Loucy (cell line): Measurements from ENCODE around the gene SMIM38.

Source experiments
- H2AFZ ChIP-seq: fragments of 200-600 bp; sonication (generic); 2 replicates; pipeline ENCODE4 v1.6.0; 2016; ENCODE audit warnings: antibody characterized with exemption, mild to moderate bottlenecking, low read length, moderate library complexity
- H3F3A ChIP-seq: fragments of 200-600 bp; 2 replicates; pipeline ENCODE4 v1.6.0; 2016; ENCODE audit warnings: antibody characterized with exemption, low read depth, mild to moderate bottlenecking
- H3K27me3 ChIP-seq: fragments of 200-600 bp; sonication (generic); 2 replicates; pipeline ENCODE4 v1.6.1; 2014; ENCODE audit warnings: low read length, mild to moderate bottlenecking; ENCODE audit not compliant: insufficient read depth, poor library complexity, severe bottlenecking
- H3K36me3 ChIP-seq: fragments of 200-600 bp; sonication (generic); 2 replicates; pipeline ENCODE4 v1.6.1; 2016; ENCODE audit warnings: low read length; ENCODE audit not compliant: insufficient read depth
- H3K4me1 ChIP-seq: fragments of 200-600 bp; sonication (generic); 2 replicates; pipeline ENCODE4 v1.5.1; 2014; ENCODE audit warnings: low read length, mild to moderate bottlenecking; ENCODE audit not compliant: insufficient read depth, poor library complexity, severe bottlenecking
- H3K4me2 ChIP-seq: fragments of 200-600 bp; sonication (generic); 2 replicates; pipeline ENCODE4 v1.6.0; 2014; ENCODE audit warnings: antibody characterized with exemption, low read length, low read depth, mild to moderate bottlenecking; ENCODE audit not compliant: poor library complexity, severe bottlenecking
- H3K4me3 ChIP-seq: fragments of 200-600 bp; sonication (generic); 2 replicates; pipeline ENCODE4 v1.5.1; 2014; ENCODE audit warnings: low read length, mild to moderate bottlenecking, mixed read lengths; ENCODE audit not compliant: poor library complexity, severe bottlenecking
- H3K79me2 ChIP-seq: fragments of 200-600 bp; sonication (generic); 2 replicates; pipeline ENCODE4 v1.6.1; 2014; ENCODE audit warnings: low read length; ENCODE audit not compliant: insufficient read depth
- H3K9ac ChIP-seq: fragments of 200-600 bp; sonication (generic); 2 replicates; pipeline ENCODE4 v1.6.0; 2014; ENCODE audit warnings: mild to moderate bottlenecking, low read depth, low read length, moderate library complexity; ENCODE audit not compliant: poor library complexity, severe bottlenecking
- H3K9me2 ChIP-seq: fragments of 200-600 bp; sonication (generic); replicated peaks from 2 replicates; pipeline ENCODE4 v1.6.1; 2016; ENCODE audit warnings: low read depth, low read length, mixed read lengths
- H3K9me3 ChIP-seq: fragments of 200-600 bp; sonication (generic); 2 replicates; pipeline ENCODE4 v1.6.1; 2014; ENCODE audit warnings: mild to moderate bottlenecking, antibody characterized with exemption, low read length, low read depth; ENCODE audit not compliant: insufficient read depth
- H4K20me1 ChIP-seq: fragments of 200-600 bp; sonication (generic); 2 replicates; pipeline ENCODE4 v1.6.0; 2014; ENCODE audit warnings: antibody characterized with exemption, low read length, mild to moderate bottlenecking; ENCODE audit not compliant: insufficient read depth, poor library complexity, severe bottlenecking
- EZH2phosphoT487 ChIP-seq: fragments of 200-600 bp; IDR thresholded peaks from 2 replicates; pipeline ENCODE4 v1.6.1; 2018; ENCODE audit warnings: antibody characterized with exemption, mild to moderate bottlenecking, moderate library complexity, borderline replicate concordance
- TF ChIP-seq, protein P1 (sequence below): fragments of 200-600 bp; sonication (generic); conservative IDR thresholded peaks from 2 replicates; pipeline ENCODE4 v1.5.1; 2014; ENCODE audit warnings: mild to moderate bottlenecking, antibody characterized with exemption, low read length

The SMIM38 gene

GRCh38 chr11:69199583-69200315 is 44.0 kb downstream of the SMIM38 start:
- H3K9me2 ChIP-seq: no peaks in the 10 kb centered on the region
- no peak overlapping the region for H2AFZ ChIP-seq
- TF ChIP-seq EZH2phosphoT487: no peak
- TF ChIP-seq, protein P1, sequence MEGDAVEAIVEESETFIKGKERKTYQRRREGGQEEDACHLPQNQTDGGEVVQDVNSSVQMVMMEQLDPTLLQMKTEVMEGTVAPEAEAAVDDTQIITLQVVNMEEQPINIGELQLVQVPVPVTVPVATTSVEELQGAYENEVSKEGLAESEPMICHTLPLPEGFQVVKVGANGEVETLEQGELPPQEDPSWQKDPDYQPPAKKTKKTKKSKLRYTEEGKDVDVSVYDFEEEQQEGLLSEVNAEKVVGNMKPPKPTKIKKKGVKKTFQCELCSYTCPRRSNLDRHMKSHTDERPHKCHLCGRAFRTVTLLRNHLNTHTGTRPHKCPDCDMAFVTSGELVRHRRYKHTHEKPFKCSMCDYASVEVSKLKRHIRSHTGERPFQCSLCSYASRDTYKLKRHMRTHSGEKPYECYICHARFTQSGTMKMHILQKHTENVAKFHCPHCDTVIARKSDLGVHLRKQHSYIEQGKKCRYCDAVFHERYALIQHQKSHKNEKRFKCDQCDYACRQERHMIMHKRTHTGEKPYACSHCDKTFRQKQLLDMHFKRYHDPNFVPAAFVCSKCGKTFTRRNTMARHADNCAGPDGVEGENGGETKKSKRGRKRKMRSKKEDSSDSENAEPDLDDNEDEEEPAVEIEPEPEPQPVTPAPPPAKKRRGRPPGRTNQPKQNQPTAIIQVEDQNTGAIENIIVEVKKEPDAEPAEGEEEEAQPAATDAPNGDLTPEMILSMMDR: no peak
- no peaks in the 10 kb centered on the region for H3K79me2 ChIP-seq
- H3K4me1 ChIP-seq: no peaks in the 10 kb centered on the region
- no peak overlapping the region for H3K9ac ChIP-seq
- H3F3A ChIP-seq: no peaks in the 10 kb centered on the region
- H3K4me2 ChIP-seq: no peak overlapping the region
- H4K20me1 ChIP-seq: no peaks in the 10 kb centered on the region
- no peak overlapping the region for H3K4me3 ChIP-seq
- no peaks in the 10 kb centered on the region for H3K27me3 ChIP-seq
- no peaks in the 10 kb centered on the region for H3K36me3 ChIP-seq
- no peaks in the 10 kb centered on the region for H3K9me3 ChIP-seq

GRCh38 chr11:69200331-69201065 is 44.8 kb downstream of the SMIM38 start:
- Histone ChIP-seq H3K4me1 (no peaks in the 10 kb centered on the region), H3K9ac (no peak overlapping the region), H2AFZ (no peak overlapping the region), H4K20me1 (no peaks in the 10 kb centered on the region), H3K27me3 (no peaks in the 10 kb centered on the region), H3K9me2 (no peaks in the 10 kb centered on the region), H3K9me3 (no peaks in the 10 kb centered on the region), H3F3A (no peaks in the 10 kb centered on the region), H3K4me2 (no peak overlapping the region), H3K4me3 (no peak overlapping the region), H3K79me2 (no peaks in the 10 kb centered on the region), H3K36me3 (no peaks in the 10 kb centered on the region)
- no peak for TF ChIP-seq EZH2phosphoT487
- TF ChIP-seq, protein P1: no peak

GRCh38 chr11:69201066-69201365 is 45.3 kb downstream of the SMIM38 start:
- Histone ChIP-seq H3F3A (no peaks in the 10 kb centered on the region), H3K27me3 (no peaks in the 10 kb centered on the region), H3K4me1 (no peaks in the 10 kb centered on the region), H3K79me2 (no peaks in the 10 kb centered on the region), H3K4me2 (no peak overlapping the region), H3K36me3 (no peaks in the 10 kb centered on the region), H3K9ac (no peak overlapping the region), H2AFZ (no peak overlapping the region), H3K9me3 (no peaks in the 10 kb centered on the region), H4K20me1 (no peaks in the 10 kb centered on the region), H3K9me2 (no peaks in the 10 kb centered on the region), H3K4me3 (no peak overlapping the region)
- TF ChIP-seq, protein P1: no peak
- no peak for TF ChIP-seq EZH2phosphoT487
